HepG2 (cell line): ENCODE measurements around the gene MRPS18C. TPM values are rescaled to one million over a fixed set of nuclear protein-coding genes. Genes with fewer than 3 reads are reported as not detected.

ENCODE experiments used
- ATAC-seq: fragments of 200-7000 bp; cut with Tn5 transposase; 3 replicates; pipeline ENCODE4 v1.9.1; 2020; ENCODE audit warnings: mild to moderate bottlenecking, moderate library complexity
- BruUV-seq: library from RNA; stranded (reverse); fragments of 400-500 nt; replicated peaks from 2 replicates; lab custom pipeline; 2021; lab: Mats Ljungman, UMichigan
- CTCF ChIA-PET: fragments of 300-600 bp; formaldehyde crosslinking; extraction: SDS; loops from one replicate; lab custom pipeline; 2021; ENCODE audit warnings: low total read pairs, inconsistent platforms, low intra/inter-chr PET ratio; lab: Yijun Ruan, JAX
- POLR2A ChIA-PET: fragments of 350-600 bp; sonication (Branson Sonifier 250); formaldehyde crosslinking; loops from one replicate; lab custom pipeline; 2020; ENCODE audit warnings: antibody characterized with exemption, inconsistent platforms; lab: Yijun Ruan, JAX
- DNase-seq: peaks from one replicate; pipeline ENCODE4 v3.0.0-alpha.2; 2015; ENCODE audit warnings: low spot score
- FAIRE-seq: peaks from 3 replicates; lab custom pipeline; 2011; peaks lifted over from hg19 to GRCh38; lab: Jason Lieb, UNC
- H2AFZ ChIP-seq: one replicate; pipeline ENCODE4 v1.6.1; 2011; ENCODE audit warnings: low read length, inconsistent platforms
- H3K27ac ChIP-seq: fragments of 300-600 bp; 3 replicates; pipeline ENCODE4 v1.8.0; 2011; ENCODE audit warnings: mixed run types, mild to moderate bottlenecking, mixed read lengths, low read length, inconsistent platforms; ENCODE audit not compliant: insufficient read depth; ENCODE audit errors: extremely low read length
- H3K27me3 ChIP-seq, 2 experiments: fragments of 200-600 bp in 1 of 2; 2 replicates in 1 of 2; 3 replicates in 1 of 2; pipeline versions ENCODE4 v1.6.0 to v1.8.0; 2011; ENCODE audit warnings: low read length in 2 of 2, mild to moderate bottlenecking in 2 of 2, moderate library complexity in 2 of 2, inconsistent platforms in 1 of 2; ENCODE audit not compliant: insufficient read depth in 2 of 2, control insufficient read depth in 1 of 2
- H3K36me3 ChIP-seq, 2 experiments: fragments of 200-600 bp in 1 of 2; replicated peaks in 1 of 2; 2 replicates in 1 of 2; 3 replicates in 1 of 2; pipeline versions ENCODE4 v1.5.1 to v1.8.0; 2011; ENCODE audit warnings: low read length in 2 of 2, inconsistent platforms in 1 of 2; ENCODE audit not compliant: insufficient read depth in 2 of 2, control insufficient read depth in 1 of 2
- H3K4me1 ChIP-seq: 2 replicates; pipeline ENCODE4 v1.5.1; 2012; ENCODE audit warnings: low read length, inconsistent platforms; ENCODE audit not compliant: insufficient read depth
- H3K4me2 ChIP-seq: 2 replicates; pipeline ENCODE4 v1.6.0; 2011; ENCODE audit warnings: low read depth, low read length, inconsistent platforms
- H3K4me3 ChIP-seq, 3 experiments: fragments of 200-600 bp in 1 of 3; sonication (generic), shearing (Covaris generic) in 1 of 3; replicated peaks in 1 of 3; 2 replicates each; pipeline ENCODE4 v1.5.1; 2011 to 2016; ENCODE audit warnings: low read length in 3 of 3, inconsistent platforms in 2 of 3, low read depth in 2 of 3, mild to moderate bottlenecking in 2 of 3, control low read depth in 1 of 3, mixed read lengths in 1 of 3; ENCODE audit not compliant: insufficient read depth in 1 of 3
- H3K79me2 ChIP-seq: one replicate; pipeline ENCODE4 v1.6.1; 2011; ENCODE audit warnings: low read length, inconsistent platforms; ENCODE audit not compliant: insufficient read depth
- H3K9ac ChIP-seq: 2 replicates; pipeline ENCODE4 v1.6.0; 2011; ENCODE audit warnings: mild to moderate bottlenecking, low read depth, low read length, inconsistent platforms; ENCODE audit not compliant: insufficient read depth
- H3K9me3 ChIP-seq: 2 replicates; pipeline ENCODE4 v1.5.1; 2012; ENCODE audit warnings: mild to moderate bottlenecking, low read length
- H4K20me1 ChIP-seq: 2 replicates; pipeline ENCODE4 v1.6.0; 2011; ENCODE audit warnings: inconsistent platforms, mild to moderate bottlenecking, low read length, moderate library complexity; ENCODE audit not compliant: insufficient read depth
- ARNTL ChIP-seq: sonication (generic); formaldehyde crosslinking; IDR thresholded peaks from 2 replicates; pipeline ENCODE4 v1.4.0; 2020; ENCODE audit warnings: mild to moderate bottlenecking, missing genetic modification reagents
- ETS1 ChIP-seq: sonication (generic); formaldehyde crosslinking; IDR thresholded peaks from 2 replicates; pipeline ENCODE4 v1.4.0; 2020; ENCODE audit warnings: missing genetic modification reagents
- MIXL1 ChIP-seq: IDR thresholded peaks from 2 replicates; pipeline ENCODE4 v1.6.1; 2016
- PHF20 ChIP-seq: sonication (generic); formaldehyde crosslinking; IDR thresholded peaks from 2 replicates; pipeline ENCODE4 v1.5.0; 2020; ENCODE audit warnings: mild to moderate bottlenecking, missing genetic modification reagents
- TOPORS ChIP-seq: sonication (generic); formaldehyde crosslinking; IDR thresholded peaks from 2 replicates; pipeline ENCODE4 v1.8.0; 2023; ENCODE audit warnings: mild to moderate bottlenecking, missing genetic modification reagents
- TSC22D2 ChIP-seq: sonication (generic); formaldehyde crosslinking; IDR thresholded peaks from 2 replicates; pipeline ENCODE4 v1.5.1; 2020; ENCODE audit warnings: missing genetic modification reagents, mild to moderate bottlenecking, borderline replicate concordance
- ZBTB20 ChIP-seq: sonication (generic); formaldehyde crosslinking; IDR thresholded peaks from 2 replicates; pipeline ENCODE4 v1.8.1; 2023; ENCODE audit warnings: missing genetic modification reagents, low read depth, mild to moderate bottlenecking, borderline replicate concordance
- ZFP91 ChIP-seq: sonication (generic); formaldehyde crosslinking; IDR thresholded peaks from 2 replicates; pipeline ENCODE4 v1.9.0; 2022; ENCODE audit warnings: missing genetic modification reagents, mild to moderate bottlenecking, borderline replicate concordance
- ZNF710 ChIP-seq: sonication (generic); formaldehyde crosslinking; IDR thresholded peaks from 2 replicates; pipeline ENCODE4 v1.5.0; 2020; ENCODE audit warnings: mild to moderate bottlenecking, missing genetic modification reagents, borderline replicate concordance
- ZNF784 ChIP-seq: sonication (generic); formaldehyde crosslinking; IDR thresholded peaks from 2 replicates; pipeline ENCODE4 v1.5.1; 2020; ENCODE audit warnings: missing genetic modification reagents, mild to moderate bottlenecking, borderline replicate concordance
- ZSCAN21 ChIP-seq: sonication (generic); formaldehyde crosslinking; IDR thresholded peaks from 2 replicates; pipeline ENCODE4 v1.8.0; 2022; ENCODE audit warnings: mild to moderate bottlenecking, missing genetic modification reagents, moderate library complexity, borderline replicate concordance
- ZSCAN31 ChIP-seq: sonication (generic); formaldehyde crosslinking; IDR thresholded peaks from 2 replicates; pipeline ENCODE4 v1.5.0; 2020; ENCODE audit warnings: low read depth, mild to moderate bottlenecking, missing genetic modification reagents
- in situ Hi-C: cut with HindIII; loops from 2 replicates; pipeline ENCODE4 v1.10.0; 2017; ENCODE audit warnings: low pct_unique_long_range_greater_than_20kb; ENCODE audit not compliant: extremely low pct_ligation_motif_present
- intact Hi-C: fragments of 100-400 bp; cut with micrococcal nuclease; formaldehyde crosslinking; loops from one replicate; pipeline ENCODE4 v1.10.0; 2022; ENCODE audit not compliant: unreplicated experiment
- polyA plus RNA-seq, 8 experiments: library from polyadenylated mRNA; depleted of rRNA in 3 of 8; stranded (reverse) in 7 of 8; unstranded in 1 of 8; fragments of >200 nt; fragmentation: Illumina TruSeq in 4 of 8; extraction: Trizol in 4 of 8; gene quantifications; 2 replicates each; pipeline versions ENCODE4 v1.2.1 to v1.2.3, GENCODE V29; 2011 to 2016; ENCODE audit warnings: low read depth in 4 of 8, missing spikeins in 1 of 8, mixed read lengths in 1 of 8; ENCODE audit not compliant: insufficient read depth in 1 of 8
- total RNA-seq, 5 experiments: library from RNA; depleted of rRNA; stranded (reverse); fragments of >200 nt; fragmentation: Illumina TruSeq; extraction: Trizol; gene quantifications; 2 replicates each; pipeline ENCODE4 v1.2.3, GENCODE V29; 2016; ENCODE audit warnings: low read depth in 1 of 5

The MRPS18C gene
- total and polyA plus RNA-seq, 2 of the 13 experiments (the other 11 are each of a cell fraction or from before 2014, with no cell fraction given): 45.4 to 124 TPM

- Histone ChIP-seq H3K79me2 (no peaks in the 10 kb centered on the region), H4K20me1 (no peaks in the 10 kb centered on the region), H3K9ac (no peak overlapping the region), H3K27ac (no peak overlapping the region), H3K27me3 (peaks cover 0 to 5% of the 10 kb centered on the region in 2 experiments; a peak in 2 of 5 replicates), H3K4me1 (no peaks in the 10 kb centered on the region), H3K4me3 (no peak overlapping the region), H2AFZ (no peak overlapping the region), H3K36me3 (no peaks in the 10 kb centered on the region), H3K9me3 (no peaks in the 10 kb centered on the region), H3K4me2 (no peak overlapping the region)
- POLR2A ChIA-PET: no interaction called here
- ATAC-seq (no peak), FAIRE-seq (no peak), DNase-seq (no peak)
- intact Hi-C loops: no loop called here
- in situ Hi-C loops: no loop called here
- BruUV-seq: no TSS peak
- TF ChIP-seq ARNTL (CRISPR knock-in tag): no peak
- TF ChIP-seq ETS1 (CRISPR knock-in tag): no peak
- no peak for TF ChIP-seq TOPORS (CRISPR knock-in tag)
- TF ChIP-seq ZNF710 (CRISPR knock-in tag): no peak
- no peak for TF ChIP-seq ZSCAN21 (CRISPR knock-in tag)
- no peak for TF ChIP-seq MIXL1 (CRISPR knock-in tag)
- TF ChIP-seq TSC22D2 (CRISPR knock-in tag): no peak
- no peak for TF ChIP-seq ZFP91 (CRISPR knock-in tag)
- TF ChIP-seq ZNF784: no peak
- TF ChIP-seq ZSCAN31 (CRISPR knock-in tag): no peak
- TF ChIP-seq PHF20 (CRISPR knock-in tag): no peak
- TF ChIP-seq ZBTB20 (CRISPR knock-in tag): no peak
- TF ChIP-seq, all 625 proteins: peak for 0
- CTCF ChIA-PET: no interaction called here
These were observed 48.1 kb downstream of the MRPS18C start for GRCh38 chr4:83503974-83504373.
